ENCODE measurements around the gene IL12A. TPM values are rescaled to one million over a fixed set of nuclear protein-coding genes. Genes with fewer than 3 reads are reported as not detected.

The IL12A gene
- polyA plus RNA-seq, 1 donor from 2014 or later: not detected

- TF ChIP-seq REST (IDR thresholded peaks at IDR 0.05; ENCODE audit: borderline replicate concordance) (no peak), EZH2 (IDR thresholded peaks at IDR 0.05; ENCODE audit: borderline replicate concordance, insufficient read depth, low read length, poor library complexity, severe bottlenecking) (no peak), RAD21 (conservative IDR thresholded peaks at IDR 0.05) (no peak), POLR2AphosphoS5 (IDR thresholded peaks at IDR 0.05) (no peak), CTCF (IDR thresholded peaks at IDR 0.05; ENCODE audit: poor library complexity, severe bottlenecking) (no peak), TAF1 (IDR thresholded peaks at IDR 0.05; ENCODE audit: low read depth) (no peak), SMC3 (conservative IDR thresholded peaks at IDR 0.05; ENCODE audit: poor library complexity) (no peak), MXI1 (conservative IDR thresholded peaks at IDR 0.05; ENCODE audit: poor library complexity, severe bottlenecking) (no peak), EP300 (conservative IDR thresholded peaks at IDR 0.05; ENCODE audit: poor library complexity, severe bottlenecking) (no peak)
- H2AFZ ChIP-seq (ENCODE audit: low read depth, low read length): no peak overlapping the region
Measured at GRCh38 chr3:160022068-160022467, 33.4 kb downstream of the IL12A start.

GRCh38 chr3:160023476-160023875, 34.8 kb downstream of the IL12A start:
- Histone ChIP-seq H3K4me2 (ENCODE audit: low read length) (no peak overlapping the region), H3K9me2 (ENCODE audit: insufficient read depth, low read length) (no peaks in the 10 kb centered on the region), H4K20me1 (ENCODE audit: insufficient read depth) (no peaks in the 10 kb centered on the region), H3K27me3 (ENCODE audit: insufficient read depth, low read depth, low read length) (no peaks in the 10 kb centered on the region), H3K36me3 (ENCODE audit: insufficient read depth, low read length) (no peaks in the 10 kb centered on the region), H3K9ac (ENCODE audit: low read length) (no peak overlapping the region), H3K79me2 (replicated peaks; ENCODE audit: insufficient read depth, low read length) (no peaks in the 10 kb centered on the region), H3K4me3 (ENCODE audit: low read length) (no peak overlapping the region), H3K27ac (ENCODE audit: low read length) (no peak overlapping the region), H3K9me3 (ENCODE audit: low read length) (no peaks in the 10 kb centered on the region), H3F3A (ENCODE audit: insufficient read depth, low read length, poor library complexity, severe bottlenecking) (no peaks in the 10 kb centered on the region), H2AFZ (ENCODE audit: low read depth, low read length) (no peak overlapping the region)
- no peak for TF ChIP-seq EZH2 (IDR thresholded peaks at IDR 0.05; ENCODE audit: borderline replicate concordance, insufficient read depth, low read length, poor library complexity, severe bottlenecking)
- no peak for TF ChIP-seq SMC3 (conservative IDR thresholded peaks at IDR 0.05; ENCODE audit: poor library complexity)
- no peak for TF ChIP-seq REST (IDR thresholded peaks at IDR 0.05; ENCODE audit: borderline replicate concordance)
- TF ChIP-seq CTCF (IDR thresholded peaks at IDR 0.05; ENCODE audit: poor library complexity, severe bottlenecking): no peak
- no peak for TF ChIP-seq EP300 (conservative IDR thresholded peaks at IDR 0.05; ENCODE audit: poor library complexity, severe bottlenecking)
- no peak for TF ChIP-seq POLR2AphosphoS5 (IDR thresholded peaks at IDR 0.05)
- TF ChIP-seq RAD21 (conservative IDR thresholded peaks at IDR 0.05): no peak
- TF ChIP-seq TAF1 (IDR thresholded peaks at IDR 0.05; ENCODE audit: low read depth): no peak
- TF ChIP-seq MXI1 (conservative IDR thresholded peaks at IDR 0.05; ENCODE audit: poor library complexity, severe bottlenecking): no peak

More at GRCh38 chr3:160022068-160022467, 33.4 kb downstream of the IL12A start:
- Histone ChIP-seq H3K27me3 (ENCODE audit: insufficient read depth, low read depth, low read length) (no peaks in the 10 kb centered on the region), H3K9ac (ENCODE audit: low read length) (no peak overlapping the region), H3F3A (ENCODE audit: insufficient read depth, low read length, poor library complexity, severe bottlenecking) (no peaks in the 10 kb centered on the region), H3K79me2 (replicated peaks; ENCODE audit: insufficient read depth, low read length) (no peaks in the 10 kb centered on the region), H3K27ac (ENCODE audit: low read length) (no peak overlapping the region), H3K4me3 (ENCODE audit: low read length) (no peak overlapping the region), H3K9me3 (ENCODE audit: low read length) (no peaks in the 10 kb centered on the region), H3K36me3 (ENCODE audit: insufficient read depth, low read length) (no peaks in the 10 kb centered on the region), H3K9me2 (ENCODE audit: insufficient read depth, low read length) (no peaks in the 10 kb centered on the region), H3K4me2 (ENCODE audit: low read length) (no peak overlapping the region), H4K20me1 (ENCODE audit: insufficient read depth) (no peaks in the 10 kb centered on the region)

Data from neural cell (in vitro differentiated cells).